ENCODE data around the gene C2CD3. TPM values are rescaled to one million over a fixed set of nuclear protein-coding genes. Genes with fewer than 3 reads are reported as not detected.

Gene C2CD3
- total RNA-seq, 1 donor from 2014 or later, result 25.2 TPM

GRCh38 chr11:73995731-73996130 lies 175.1 kb downstream of the C2CD3 start:
- DNase-seq (ENCODE audit: extremely low spot score, unreplicated experiment), result no peak
- Mint-ChIP-seq H3K36me3 (ENCODE audit: unreplicated experiment) (no peaks in the 10 kb centered on the region), H3K4me3 (ENCODE audit: unreplicated experiment) (no peak overlapping the region), H3K9me3 (ENCODE audit: unreplicated experiment) (no peaks in the 10 kb centered on the region), H3K4me1 (ENCODE audit: unreplicated experiment) (no peaks in the 10 kb centered on the region), H3K27ac (ENCODE audit: unreplicated experiment) (no peak overlapping the region), H3K27me3 (ENCODE audit: unreplicated experiment) (no peaks in the 10 kb centered on the region)
- TF ChIP-seq, protein P1, sequence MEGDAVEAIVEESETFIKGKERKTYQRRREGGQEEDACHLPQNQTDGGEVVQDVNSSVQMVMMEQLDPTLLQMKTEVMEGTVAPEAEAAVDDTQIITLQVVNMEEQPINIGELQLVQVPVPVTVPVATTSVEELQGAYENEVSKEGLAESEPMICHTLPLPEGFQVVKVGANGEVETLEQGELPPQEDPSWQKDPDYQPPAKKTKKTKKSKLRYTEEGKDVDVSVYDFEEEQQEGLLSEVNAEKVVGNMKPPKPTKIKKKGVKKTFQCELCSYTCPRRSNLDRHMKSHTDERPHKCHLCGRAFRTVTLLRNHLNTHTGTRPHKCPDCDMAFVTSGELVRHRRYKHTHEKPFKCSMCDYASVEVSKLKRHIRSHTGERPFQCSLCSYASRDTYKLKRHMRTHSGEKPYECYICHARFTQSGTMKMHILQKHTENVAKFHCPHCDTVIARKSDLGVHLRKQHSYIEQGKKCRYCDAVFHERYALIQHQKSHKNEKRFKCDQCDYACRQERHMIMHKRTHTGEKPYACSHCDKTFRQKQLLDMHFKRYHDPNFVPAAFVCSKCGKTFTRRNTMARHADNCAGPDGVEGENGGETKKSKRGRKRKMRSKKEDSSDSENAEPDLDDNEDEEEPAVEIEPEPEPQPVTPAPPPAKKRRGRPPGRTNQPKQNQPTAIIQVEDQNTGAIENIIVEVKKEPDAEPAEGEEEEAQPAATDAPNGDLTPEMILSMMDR (IDR thresholded peaks at IDR 0.05), result no peak

DNA sequence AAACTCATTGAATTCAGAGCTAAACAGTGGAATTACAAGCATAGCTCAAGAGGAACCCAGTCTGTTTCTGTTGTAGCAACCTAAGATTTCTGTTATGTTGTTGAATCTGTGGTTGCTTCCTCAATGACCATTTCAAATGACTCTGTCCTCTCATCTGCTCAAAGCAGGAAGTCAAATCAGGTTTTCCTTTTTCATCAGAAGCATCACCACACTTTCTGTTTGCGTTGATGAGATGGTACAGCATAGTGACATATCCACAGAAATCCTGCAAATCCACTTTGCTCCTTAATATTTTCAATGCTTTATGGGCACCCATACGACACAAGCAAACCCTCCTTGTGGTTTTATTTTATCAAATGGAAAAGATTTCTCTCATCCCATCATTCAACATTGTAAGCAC lies 175.6 kb downstream of the C2CD3 start:
- no peaks in the 10 kb centered on the region for H3K36me3 Mint-ChIP-seq (ENCODE audit: unreplicated experiment)
- no peak for DNase-seq (ENCODE audit: extremely low spot score, unreplicated experiment)
- H3K27ac Mint-ChIP-seq (ENCODE audit: unreplicated experiment), result no peak overlapping the region
- H3K4me1 Mint-ChIP-seq (ENCODE audit: unreplicated experiment), result no peaks in the 10 kb centered on the region
- H3K9me3 Mint-ChIP-seq (ENCODE audit: unreplicated experiment), result no peaks in the 10 kb centered on the region
- no peak overlapping the region for H3K4me3 Mint-ChIP-seq (ENCODE audit: unreplicated experiment)
- H3K27me3 Mint-ChIP-seq (ENCODE audit: unreplicated experiment), result no peaks in the 10 kb centered on the region
- TF ChIP-seq, protein P1 (IDR thresholded peaks at IDR 0.05), result no peak

DNA sequence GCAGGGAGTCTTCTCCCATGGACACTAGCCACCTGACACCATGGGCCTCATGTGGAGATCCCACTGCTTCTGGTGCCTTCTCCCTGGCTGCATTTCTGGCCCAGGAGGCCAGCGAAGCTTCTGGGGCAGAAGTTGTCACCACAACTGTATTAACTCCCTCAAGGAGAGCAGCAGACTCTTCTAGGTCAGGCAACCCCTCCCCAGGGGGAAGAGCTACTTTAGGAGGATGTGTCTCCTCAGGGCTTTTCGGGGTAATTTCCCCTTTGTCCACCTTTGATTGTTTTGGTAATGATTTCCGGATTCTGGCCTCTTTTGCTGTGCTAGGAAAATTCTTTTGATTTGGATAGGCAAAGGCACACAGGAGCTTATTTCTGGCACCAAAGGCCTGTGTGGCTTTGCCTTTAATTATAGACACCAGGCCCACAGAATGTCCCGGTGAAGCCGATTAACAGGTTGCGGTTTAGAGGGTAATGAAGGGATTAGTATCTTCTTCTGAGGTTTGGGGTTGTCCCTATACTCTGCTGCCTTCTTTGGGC lies 179.3 kb downstream of the C2CD3 start:
- Mint-ChIP-seq H3K4me3 (ENCODE audit: unreplicated experiment) (no peak overlapping the region), H3K36me3 (ENCODE audit: unreplicated experiment) (no peaks in the 10 kb centered on the region)

GRCh38 chr11:73990730-73991129 lies 180.1 kb downstream of the C2CD3 start:
- Mint-ChIP-seq H3K4me1 (ENCODE audit: unreplicated experiment) (no peaks in the 10 kb centered on the region), H3K9me3 (ENCODE audit: unreplicated experiment) (no peaks in the 10 kb centered on the region), H3K27ac (ENCODE audit: unreplicated experiment) (no peak overlapping the region), H3K4me3 (ENCODE audit: unreplicated experiment) (no peak overlapping the region), H3K27me3 (ENCODE audit: unreplicated experiment) (no peaks in the 10 kb centered on the region), H3K36me3 (ENCODE audit: unreplicated experiment) (no peaks in the 10 kb centered on the region)
- TF ChIP-seq, protein P1 (IDR thresholded peaks at IDR 0.05), result no peak
- no peak for DNase-seq (ENCODE audit: extremely low spot score, unreplicated experiment)

More for the DNA sequence above, 179.3 kb downstream of the C2CD3 start:
- H3K27ac Mint-ChIP-seq (ENCODE audit: unreplicated experiment), result no peak overlapping the region
- no peaks in the 10 kb centered on the region for H3K27me3 Mint-ChIP-seq (ENCODE audit: unreplicated experiment)
- H3K4me1 Mint-ChIP-seq (ENCODE audit: unreplicated experiment), result no peaks in the 10 kb centered on the region
- DNase-seq (ENCODE audit: extremely low spot score, unreplicated experiment), result no peak
- TF ChIP-seq, protein P1 (IDR thresholded peaks at IDR 0.05), result no peak
- no peaks in the 10 kb centered on the region for H3K9me3 Mint-ChIP-seq (ENCODE audit: unreplicated experiment)

DNA sequence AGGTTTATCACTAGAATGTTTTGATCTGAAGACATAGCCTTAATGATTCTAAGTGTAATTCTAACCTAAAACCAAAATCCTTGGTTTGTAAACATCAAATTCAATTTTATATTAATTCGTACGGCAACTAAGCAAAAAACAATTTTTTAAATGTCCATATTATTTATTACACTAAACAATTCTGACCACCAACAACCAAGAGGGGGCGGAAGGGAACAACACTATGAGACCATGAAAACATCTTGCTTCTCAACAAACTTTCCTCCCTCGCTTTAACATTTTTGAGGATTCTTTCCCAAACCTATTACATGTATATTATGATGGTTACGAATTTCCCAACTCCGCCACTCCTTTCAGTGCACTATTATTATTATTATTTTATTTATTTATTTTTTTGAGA lies 181.6 kb downstream of the C2CD3 start:
- Mint-ChIP-seq H3K27ac (ENCODE audit: unreplicated experiment) (no peak overlapping the region), H3K9me3 (ENCODE audit: unreplicated experiment) (no peaks in the 10 kb centered on the region), H3K27me3 (ENCODE audit: unreplicated experiment) (no peaks in the 10 kb centered on the region), H3K4me1 (ENCODE audit: unreplicated experiment) (no peaks in the 10 kb centered on the region), H3K36me3 (ENCODE audit: unreplicated experiment) (no peaks in the 10 kb centered on the region), H3K4me3 (ENCODE audit: unreplicated experiment) (no peak overlapping the region)
- TF ChIP-seq, protein P1 (IDR thresholded peaks at IDR 0.05), result no peak
- DNase-seq (ENCODE audit: extremely low spot score, unreplicated experiment), result no peak

Data from osteocyte (in vitro differentiated cells).